Activated CD8-positive, alpha-beta T cell treated with anti-CD3 and anti-CD28 coated beads for 36 hours (primary cell): ENCODE results near the gene SLC38A11. TPM values are rescaled to one million over a fixed set of nuclear protein-coding genes. Genes with fewer than 3 reads are reported as not detected.

Experiments
- ATAC-seq: fragments of 200-7000 bp; cut with Tn5 transposase; one replicate; pipeline ENCODE4 v1.10.0; 2021; ENCODE audit warnings: mild to moderate bottlenecking, moderate library complexity
- CTCF ChIA-PET: fragments of 350-600 bp; sonication (Branson Sonifier 250); formaldehyde crosslinking; loops from one replicate; lab custom pipeline; 2021; ENCODE audit warnings: antibody characterized with exemption; lab: Charles Lee
- POLR2A ChIA-PET: fragments of 350-600 bp; sonication (Branson Sonifier 250); formaldehyde crosslinking; loops from one replicate; lab custom pipeline; 2021; ENCODE audit warnings: antibody characterized with exemption; lab: Charles Lee
- DNase-seq: peaks from one replicate; pipeline ENCODE4 v3.0.0-alpha.2; 2020
- H3K27ac Mint-ChIP-seq: one replicate; pipeline ENCODE4 v1.8.0; 2021; ENCODE audit warnings: mild to moderate bottlenecking, mixed read lengths
- H3K27me3 Mint-ChIP-seq: one replicate; pipeline ENCODE4 v1.8.0; 2021; ENCODE audit warnings: mixed read lengths
- H3K36me3 Mint-ChIP-seq: one replicate; pipeline ENCODE4 v1.8.0; 2021; ENCODE audit warnings: low read depth, mixed read lengths
- H3K4me1 Mint-ChIP-seq: one replicate; pipeline ENCODE4 v1.8.0; 2021; ENCODE audit warnings: low read depth, mixed read lengths
- H3K4me3 Mint-ChIP-seq: one replicate; pipeline ENCODE4 v1.8.0; 2021; ENCODE audit warnings: mild to moderate bottlenecking, moderate library complexity, mixed read lengths
- H3K9me3 Mint-ChIP-seq: one replicate; pipeline ENCODE4 v1.8.0; 2021; ENCODE audit warnings: mixed read lengths
- intact Hi-C: fragments of 100-400 bp; cut with micrococcal nuclease; formaldehyde crosslinking; loops from one replicate; pipeline ENCODE4 v1.10.0; 2022
- total RNA-seq, 2 experiments: library from RNA; stranded (reverse); gene quantifications; one replicate each; pipeline ENCODE4 v1.2.3, GENCODE V29; 2021
- TF ChIP-seq, protein P1 (sequence below): fragments of 200-600 bp; IDR thresholded peaks from one replicate; pipeline ENCODE4 v1.8.0; 2022; ENCODE audit warnings: antibody characterized with exemption, mild to moderate bottlenecking

SLC38A11 gene
- total RNA-seq, 2 experiments from 2014 or later = not detected

DNA sequence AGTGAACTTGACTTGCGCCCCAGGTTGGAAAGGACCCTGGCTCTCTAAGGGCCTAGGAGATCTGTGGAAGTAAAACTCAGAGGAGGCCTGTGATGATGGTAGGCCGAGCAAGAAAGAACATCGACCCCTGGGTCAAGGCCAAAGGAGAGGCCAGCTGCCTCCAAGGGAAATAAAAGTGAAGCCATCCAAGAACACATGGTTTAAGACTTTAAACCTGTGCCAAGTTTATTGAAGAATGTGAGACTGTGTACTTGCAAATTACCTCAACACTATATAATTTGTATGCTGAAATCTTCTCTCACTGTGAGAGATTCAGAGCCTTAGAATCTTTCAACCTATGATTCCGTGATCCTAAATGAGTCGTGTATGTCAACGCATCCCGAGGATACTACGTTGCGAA, 73.0 kb downstream of the SLC38A11 start:
- H3K36me3 Mint-ChIP-seq = no peaks in the 10 kb centered on the region
- TF ChIP-seq, protein P1, sequence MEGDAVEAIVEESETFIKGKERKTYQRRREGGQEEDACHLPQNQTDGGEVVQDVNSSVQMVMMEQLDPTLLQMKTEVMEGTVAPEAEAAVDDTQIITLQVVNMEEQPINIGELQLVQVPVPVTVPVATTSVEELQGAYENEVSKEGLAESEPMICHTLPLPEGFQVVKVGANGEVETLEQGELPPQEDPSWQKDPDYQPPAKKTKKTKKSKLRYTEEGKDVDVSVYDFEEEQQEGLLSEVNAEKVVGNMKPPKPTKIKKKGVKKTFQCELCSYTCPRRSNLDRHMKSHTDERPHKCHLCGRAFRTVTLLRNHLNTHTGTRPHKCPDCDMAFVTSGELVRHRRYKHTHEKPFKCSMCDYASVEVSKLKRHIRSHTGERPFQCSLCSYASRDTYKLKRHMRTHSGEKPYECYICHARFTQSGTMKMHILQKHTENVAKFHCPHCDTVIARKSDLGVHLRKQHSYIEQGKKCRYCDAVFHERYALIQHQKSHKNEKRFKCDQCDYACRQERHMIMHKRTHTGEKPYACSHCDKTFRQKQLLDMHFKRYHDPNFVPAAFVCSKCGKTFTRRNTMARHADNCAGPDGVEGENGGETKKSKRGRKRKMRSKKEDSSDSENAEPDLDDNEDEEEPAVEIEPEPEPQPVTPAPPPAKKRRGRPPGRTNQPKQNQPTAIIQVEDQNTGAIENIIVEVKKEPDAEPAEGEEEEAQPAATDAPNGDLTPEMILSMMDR = no peak
- no peaks in the 10 kb centered on the region for H3K9me3 Mint-ChIP-seq
- no peaks in the 10 kb centered on the region for H3K27me3 Mint-ChIP-seq
- no peaks in the 10 kb centered on the region for H3K4me1 Mint-ChIP-seq
- POLR2A ChIA-PET = no interaction called here
- intact Hi-C loops = no loop called here
- ATAC-seq = no peak
- DNase-seq = no peak
- H3K4me3 Mint-ChIP-seq = no peak overlapping the region
- CTCF ChIA-PET = no interaction called here
- no peak overlapping the region for H3K27ac Mint-ChIP-seq

DNA sequence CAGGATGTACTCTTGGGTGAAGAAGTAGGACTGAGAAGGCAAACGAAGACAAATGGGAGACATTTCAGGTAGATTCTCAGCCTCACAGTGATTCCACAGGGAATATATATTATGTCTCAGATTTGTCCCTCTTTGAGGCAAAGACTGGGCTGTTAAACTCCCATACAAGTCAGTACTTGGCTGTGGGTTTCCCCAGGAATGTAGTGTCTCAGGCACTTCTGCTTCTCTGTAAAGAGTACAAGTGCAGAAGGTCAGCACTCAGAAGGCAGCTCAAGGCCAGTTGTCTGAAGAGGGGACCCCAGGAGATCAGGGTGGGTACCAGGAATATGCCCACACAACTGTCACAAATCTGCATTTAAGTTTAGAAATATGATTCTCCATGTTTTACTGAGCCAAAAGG, 73.8 kb downstream of the SLC38A11 start:
- no peak for ATAC-seq
- Mint-ChIP-seq H3K9me3 (no peaks in the 10 kb centered on the region), H3K36me3 (no peaks in the 10 kb centered on the region), H3K27me3 (no peaks in the 10 kb centered on the region), H3K27ac (no peak overlapping the region), H3K4me3 (no peak overlapping the region), H3K4me1 (no peaks in the 10 kb centered on the region)
- TF ChIP-seq, protein P1 = no peak
- no peak for DNase-seq
- ChIA-PET POLR2A (no interaction called here), CTCF (no interaction called here)
- intact Hi-C loops = no loop called here

DNA sequence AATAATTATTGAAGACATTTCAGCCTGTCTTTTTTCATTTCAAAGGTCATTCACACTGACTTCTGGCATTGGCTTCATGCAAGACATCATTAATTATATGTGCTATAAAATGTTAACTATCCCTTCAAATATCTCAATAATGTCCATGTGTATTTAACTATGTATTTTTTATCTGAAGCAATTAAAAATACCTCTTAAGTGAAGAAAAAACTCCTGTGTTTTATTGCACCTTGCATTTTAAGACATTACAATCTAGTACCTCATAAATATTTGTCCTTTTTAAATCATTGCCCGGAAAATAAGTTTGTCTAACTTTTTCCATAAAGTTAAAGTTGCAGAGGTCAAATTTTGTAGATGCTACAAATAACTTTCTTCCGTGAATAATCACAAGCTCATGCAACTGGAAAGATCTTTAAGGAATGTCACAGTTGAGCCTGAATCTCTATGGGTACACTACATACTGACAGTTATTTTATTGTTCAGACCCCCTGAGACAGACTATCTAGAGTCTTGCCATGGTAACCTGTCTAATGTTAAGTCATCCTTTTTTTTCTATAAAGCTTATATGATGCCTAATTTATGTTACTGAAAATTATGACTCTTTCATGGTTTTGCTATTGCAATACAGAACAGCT, 75.3 kb downstream of the SLC38A11 start:
- no peaks in the 10 kb centered on the region for H3K4me1 Mint-ChIP-seq
- TF ChIP-seq, protein P1 = no peak
- ChIA-PET CTCF (no interaction called here), POLR2A (no interaction called here)
- H3K36me3 Mint-ChIP-seq = no peaks in the 10 kb centered on the region
- DNase-seq (no peak), ATAC-seq (no peak)
- no peak overlapping the region for H3K4me3 Mint-ChIP-seq
- intact Hi-C loops = no loop called here
- H3K27ac Mint-ChIP-seq = no peak overlapping the region
- H3K9me3 Mint-ChIP-seq = no peaks in the 10 kb centered on the region
- no peaks in the 10 kb centered on the region for H3K27me3 Mint-ChIP-seq

DNA sequence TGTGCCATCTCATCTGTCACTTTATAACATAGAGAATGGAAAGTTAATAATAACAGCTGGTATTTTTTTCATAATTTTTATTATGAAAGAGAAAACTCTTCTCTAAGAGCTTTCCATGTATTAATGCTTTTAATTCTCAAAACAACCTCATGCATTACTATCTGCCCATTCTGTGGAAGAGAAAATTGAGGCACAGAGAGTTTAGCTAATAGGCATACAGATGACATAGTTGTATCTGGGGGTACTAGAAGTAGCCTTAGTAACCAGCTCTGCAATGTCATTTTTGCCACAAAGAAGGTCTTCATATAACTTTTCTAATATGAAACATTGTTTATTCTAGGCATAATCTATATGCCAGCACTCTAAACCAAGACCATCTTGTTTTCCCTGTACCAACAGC, 77.4 kb downstream of the SLC38A11 start:
- POLR2A ChIA-PET = no interaction called here
- TF ChIP-seq, protein P1 = no peak
- Mint-ChIP-seq H3K4me3 (no peak overlapping the region), H3K9me3 (no peaks in the 10 kb centered on the region), H3K27ac (no peak overlapping the region), H3K36me3 (no peaks in the 10 kb centered on the region), H3K4me1 (no peaks in the 10 kb centered on the region), H3K27me3 (no peaks in the 10 kb centered on the region)
- DNase-seq (no peak), ATAC-seq (no peak)
- intact Hi-C loops = no loop called here
- CTCF ChIA-PET = no interaction called here

DNA sequence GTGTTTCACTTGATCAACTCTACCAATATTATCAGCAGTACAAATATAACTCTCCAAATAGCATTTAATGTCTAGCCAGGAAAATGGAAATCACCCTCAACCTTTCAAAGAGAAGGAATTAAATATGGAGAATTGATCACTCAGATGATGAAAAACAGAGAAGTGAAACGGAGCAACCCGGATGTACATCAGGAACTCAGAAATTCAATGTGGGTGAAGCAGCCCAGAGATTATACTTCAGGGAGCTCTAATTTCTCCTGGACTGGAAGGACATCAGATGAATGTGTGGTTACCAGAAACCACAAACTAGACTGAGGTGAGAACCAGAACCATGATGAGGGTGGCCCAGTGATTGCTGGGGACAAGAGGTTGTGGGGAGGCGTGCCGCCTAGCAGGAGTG, 78.2 kb downstream of the SLC38A11 start:
- Mint-ChIP-seq H3K9me3 (no peaks in the 10 kb centered on the region), H3K36me3 (no peaks in the 10 kb centered on the region), H3K4me3 (no peak overlapping the region), H3K27ac (no peak overlapping the region), H3K4me1 (no peaks in the 10 kb centered on the region), H3K27me3 (no peaks in the 10 kb centered on the region)
- TF ChIP-seq, protein P1 = no peak
- intact Hi-C loops = no loop called here
- DNase-seq (no peak), ATAC-seq (no peak)
- ChIA-PET POLR2A (no interaction called here), CTCF (no interaction called here)
